HCT116 (cell line): ENCODE results near the gene LMCD1.

Source experiments
- SIN3A ChIP-seq: IDR thresholded peaks from 2 replicates; pipeline ENCODE4 v1.6.1; 2012; ENCODE audit warnings: low read depth
- TF ChIP-seq, protein P1 (sequence below), 3 experiments: fragments of 200-600 bp in 1 of 3; sonication (generic) in 1 of 3; IDR thresholded peaks in 2 of 3; conservative IDR thresholded peaks in 1 of 3; 2 replicates each; pipeline ENCODE4 v1.5.1; 2012 to 2017; ENCODE audit warnings: low read depth in 2 of 3, low read length in 2 of 3, antibody characterized with exemption in 1 of 3, borderline replicate concordance in 1 of 3, control low read depth in 1 of 3, mild to moderate bottlenecking in 1 of 3, mixed read lengths in 1 of 3, mixed run types in 1 of 3, moderate library complexity in 1 of 3; ENCODE audit not compliant: insufficient read depth in 1 of 3

DNA sequence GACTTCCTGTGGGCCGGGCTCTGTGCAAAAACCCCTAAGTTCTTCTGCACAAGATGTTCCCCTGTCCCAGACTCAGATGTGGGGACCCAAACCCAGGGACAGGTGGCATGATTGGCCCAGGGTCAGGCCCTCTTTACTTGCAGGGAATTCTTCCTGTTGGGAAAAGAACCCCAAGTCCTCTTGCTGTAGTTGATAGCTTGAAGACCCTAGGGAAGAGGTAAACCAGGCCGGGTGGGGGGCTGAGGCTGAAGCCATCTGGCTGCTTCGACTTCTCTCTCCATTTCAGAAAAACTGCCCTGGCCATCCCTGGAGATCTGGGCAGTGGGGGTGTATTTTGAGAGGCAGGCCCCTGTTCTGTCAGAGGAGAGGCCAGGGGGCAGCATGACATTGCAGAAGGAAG lies 119.5 kb downstream of the LMCD1 start:
- TF ChIP-seq, protein P1, sequence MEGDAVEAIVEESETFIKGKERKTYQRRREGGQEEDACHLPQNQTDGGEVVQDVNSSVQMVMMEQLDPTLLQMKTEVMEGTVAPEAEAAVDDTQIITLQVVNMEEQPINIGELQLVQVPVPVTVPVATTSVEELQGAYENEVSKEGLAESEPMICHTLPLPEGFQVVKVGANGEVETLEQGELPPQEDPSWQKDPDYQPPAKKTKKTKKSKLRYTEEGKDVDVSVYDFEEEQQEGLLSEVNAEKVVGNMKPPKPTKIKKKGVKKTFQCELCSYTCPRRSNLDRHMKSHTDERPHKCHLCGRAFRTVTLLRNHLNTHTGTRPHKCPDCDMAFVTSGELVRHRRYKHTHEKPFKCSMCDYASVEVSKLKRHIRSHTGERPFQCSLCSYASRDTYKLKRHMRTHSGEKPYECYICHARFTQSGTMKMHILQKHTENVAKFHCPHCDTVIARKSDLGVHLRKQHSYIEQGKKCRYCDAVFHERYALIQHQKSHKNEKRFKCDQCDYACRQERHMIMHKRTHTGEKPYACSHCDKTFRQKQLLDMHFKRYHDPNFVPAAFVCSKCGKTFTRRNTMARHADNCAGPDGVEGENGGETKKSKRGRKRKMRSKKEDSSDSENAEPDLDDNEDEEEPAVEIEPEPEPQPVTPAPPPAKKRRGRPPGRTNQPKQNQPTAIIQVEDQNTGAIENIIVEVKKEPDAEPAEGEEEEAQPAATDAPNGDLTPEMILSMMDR (IDR thresholded peaks at IDR 0.05 in 2 of 3, conservative IDR thresholded peaks at IDR 0.05 in 1 of 3; ENCODE audit: borderline replicate concordance in 1 of 3, insufficient read depth in 1 of 3, low read depth in 2 of 3, low read length in 2 of 3), result no peak
- TF ChIP-seq SIN3A, result no peak
